HL-60 (cell line): ENCODE data around the gene BGN.

ENCODE experiments used
- DNase-seq, 2 experiments: peaks; one replicate each; pipeline ENCODE4 v3.0.0-alpha.2; 2010 to 2020; ENCODE audit warnings: low read depth in 1 of 2, low spot score in 1 of 2
- H3K27ac ChIP-seq: fragments of 250-450 bp; sonication (Bioruptor Pico); replicated peaks from 2 replicates; pipeline ENCODE4 v1.5.1; 2020; ENCODE audit warnings: mild to moderate bottlenecking, moderate library complexity
- H3K27me3 ChIP-seq: fragments of 250-450 bp; sonication (Bioruptor Pico); 2 replicates; pipeline ENCODE4 v1.5.1; 2021; ENCODE audit warnings: mild to moderate bottlenecking, moderate library complexity; ENCODE audit not compliant: insufficient read depth, poor library complexity, severe bottlenecking
- H3K4me3 ChIP-seq: replicated peaks from 2 replicates; pipeline ENCODE4 v1.5.1; 2011; ENCODE audit warnings: mild to moderate bottlenecking, control low read depth, low read length; ENCODE audit not compliant: insufficient read depth
- GABPA ChIP-seq: IDR thresholded peaks from 2 replicates; pipeline ENCODE4 v1.6.1; 2012; ENCODE audit warnings: low read depth
- POLR2AphosphoS5 ChIP-seq: IDR thresholded peaks from 2 replicates; pipeline ENCODE4 v1.6.1; 2012; ENCODE audit warnings: low read depth
- SPI1 ChIP-seq: IDR thresholded peaks from 2 replicates; pipeline ENCODE4 v1.6.1; 2012; ENCODE audit warnings: low read depth, mild to moderate bottlenecking, borderline replicate concordance
- TF ChIP-seq, protein P1 (sequence below): IDR thresholded peaks from one replicate; pipeline ENCODE4 v1.5.1; 2011; ENCODE audit warnings: low read length, control low read depth, inconsistent platforms; ENCODE audit not compliant: insufficient read depth
- TF ChIP-seq, protein P2 (sequence below): IDR thresholded peaks from 2 replicates; pipeline ENCODE4 v1.6.1; 2012; ENCODE audit warnings: low read depth; ENCODE audit not compliant: insufficient replicate concordance

Gene BGN

DNA sequence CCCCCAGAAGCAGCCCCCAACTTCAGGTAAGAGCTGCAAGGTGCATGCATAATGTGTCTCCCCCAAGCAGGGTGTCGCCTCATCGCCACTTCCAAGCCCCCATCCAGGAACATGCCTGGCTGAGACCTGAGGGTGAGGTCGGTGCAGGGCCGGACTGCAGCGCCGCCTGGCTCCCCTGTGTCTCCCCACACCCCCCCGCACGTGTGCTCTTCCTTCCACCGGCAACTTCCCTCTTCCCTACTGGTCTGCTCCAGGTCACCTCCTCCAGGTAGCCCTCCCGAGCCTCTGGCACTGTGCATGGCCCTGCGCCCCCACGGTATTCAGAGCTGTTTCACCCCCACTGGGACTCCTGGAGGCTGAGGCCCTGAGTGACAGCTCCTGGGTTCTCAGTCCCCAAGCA lies 2.2 kb upstream of the BGN start:
- no peak for DNase-seq
- no peak for TF ChIP-seq POLR2AphosphoS5
- no peak for TF ChIP-seq GABPA
- TF ChIP-seq SPI1: no peak
- TF ChIP-seq, protein P1, sequence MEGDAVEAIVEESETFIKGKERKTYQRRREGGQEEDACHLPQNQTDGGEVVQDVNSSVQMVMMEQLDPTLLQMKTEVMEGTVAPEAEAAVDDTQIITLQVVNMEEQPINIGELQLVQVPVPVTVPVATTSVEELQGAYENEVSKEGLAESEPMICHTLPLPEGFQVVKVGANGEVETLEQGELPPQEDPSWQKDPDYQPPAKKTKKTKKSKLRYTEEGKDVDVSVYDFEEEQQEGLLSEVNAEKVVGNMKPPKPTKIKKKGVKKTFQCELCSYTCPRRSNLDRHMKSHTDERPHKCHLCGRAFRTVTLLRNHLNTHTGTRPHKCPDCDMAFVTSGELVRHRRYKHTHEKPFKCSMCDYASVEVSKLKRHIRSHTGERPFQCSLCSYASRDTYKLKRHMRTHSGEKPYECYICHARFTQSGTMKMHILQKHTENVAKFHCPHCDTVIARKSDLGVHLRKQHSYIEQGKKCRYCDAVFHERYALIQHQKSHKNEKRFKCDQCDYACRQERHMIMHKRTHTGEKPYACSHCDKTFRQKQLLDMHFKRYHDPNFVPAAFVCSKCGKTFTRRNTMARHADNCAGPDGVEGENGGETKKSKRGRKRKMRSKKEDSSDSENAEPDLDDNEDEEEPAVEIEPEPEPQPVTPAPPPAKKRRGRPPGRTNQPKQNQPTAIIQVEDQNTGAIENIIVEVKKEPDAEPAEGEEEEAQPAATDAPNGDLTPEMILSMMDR: no peak
- TF ChIP-seq, protein P2, sequence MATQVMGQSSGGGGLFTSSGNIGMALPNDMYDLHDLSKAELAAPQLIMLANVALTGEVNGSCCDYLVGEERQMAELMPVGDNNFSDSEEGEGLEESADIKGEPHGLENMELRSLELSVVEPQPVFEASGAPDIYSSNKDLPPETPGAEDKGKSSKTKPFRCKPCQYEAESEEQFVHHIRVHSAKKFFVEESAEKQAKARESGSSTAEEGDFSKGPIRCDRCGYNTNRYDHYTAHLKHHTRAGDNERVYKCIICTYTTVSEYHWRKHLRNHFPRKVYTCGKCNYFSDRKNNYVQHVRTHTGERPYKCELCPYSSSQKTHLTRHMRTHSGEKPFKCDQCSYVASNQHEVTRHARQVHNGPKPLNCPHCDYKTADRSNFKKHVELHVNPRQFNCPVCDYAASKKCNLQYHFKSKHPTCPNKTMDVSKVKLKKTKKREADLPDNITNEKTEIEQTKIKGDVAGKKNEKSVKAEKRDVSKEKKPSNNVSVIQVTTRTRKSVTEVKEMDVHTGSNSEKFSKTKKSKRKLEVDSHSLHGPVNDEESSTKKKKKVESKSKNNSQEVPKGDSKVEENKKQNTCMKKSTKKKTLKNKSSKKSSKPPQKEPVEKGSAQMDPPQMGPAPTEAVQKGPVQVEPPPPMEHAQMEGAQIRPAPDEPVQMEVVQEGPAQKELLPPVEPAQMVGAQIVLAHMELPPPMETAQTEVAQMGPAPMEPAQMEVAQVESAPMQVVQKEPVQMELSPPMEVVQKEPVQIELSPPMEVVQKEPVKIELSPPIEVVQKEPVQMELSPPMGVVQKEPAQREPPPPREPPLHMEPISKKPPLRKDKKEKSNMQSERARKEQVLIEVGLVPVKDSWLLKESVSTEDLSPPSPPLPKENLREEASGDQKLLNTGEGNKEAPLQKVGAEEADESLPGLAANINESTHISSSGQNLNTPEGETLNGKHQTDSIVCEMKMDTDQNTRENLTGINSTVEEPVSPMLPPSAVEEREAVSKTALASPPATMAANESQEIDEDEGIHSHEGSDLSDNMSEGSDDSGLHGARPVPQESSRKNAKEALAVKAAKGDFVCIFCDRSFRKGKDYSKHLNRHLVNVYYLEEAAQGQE: no peak
- no peak overlapping the region for H3K4me3 ChIP-seq
- H3K27ac ChIP-seq: no peak overlapping the region
- no peaks in the 10 kb centered on the region for H3K27me3 ChIP-seq

DNA sequence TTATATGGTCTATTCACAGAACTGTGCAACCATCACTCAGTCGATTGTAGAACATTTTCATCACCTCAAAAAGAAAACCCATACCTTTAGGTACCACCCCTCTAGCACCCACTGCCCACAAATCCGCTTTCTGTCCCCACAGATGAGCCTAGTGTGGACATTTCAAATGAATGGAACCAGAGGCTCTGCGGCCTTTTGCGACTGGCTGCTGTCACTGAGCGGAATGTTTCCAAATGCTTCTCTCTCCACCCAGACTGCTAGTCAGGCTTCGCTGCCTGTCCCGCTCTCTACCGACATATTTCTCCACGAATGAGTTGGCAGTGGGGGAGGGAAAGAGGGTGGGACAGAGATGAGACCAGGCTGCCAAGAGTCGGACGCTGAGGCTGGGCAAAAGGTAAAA lies 1.7 kb upstream of the BGN start:
- DNase-seq: no peak
- no peaks in the 10 kb centered on the region for H3K27me3 ChIP-seq
- H3K4me3 ChIP-seq: no peak overlapping the region
- TF ChIP-seq GABPA: no peak
- no peak for TF ChIP-seq POLR2AphosphoS5
- TF ChIP-seq SPI1: no peak
- TF ChIP-seq, protein P2: no peak
- TF ChIP-seq, protein P1: no peak
- no peak overlapping the region for H3K27ac ChIP-seq

DNA sequence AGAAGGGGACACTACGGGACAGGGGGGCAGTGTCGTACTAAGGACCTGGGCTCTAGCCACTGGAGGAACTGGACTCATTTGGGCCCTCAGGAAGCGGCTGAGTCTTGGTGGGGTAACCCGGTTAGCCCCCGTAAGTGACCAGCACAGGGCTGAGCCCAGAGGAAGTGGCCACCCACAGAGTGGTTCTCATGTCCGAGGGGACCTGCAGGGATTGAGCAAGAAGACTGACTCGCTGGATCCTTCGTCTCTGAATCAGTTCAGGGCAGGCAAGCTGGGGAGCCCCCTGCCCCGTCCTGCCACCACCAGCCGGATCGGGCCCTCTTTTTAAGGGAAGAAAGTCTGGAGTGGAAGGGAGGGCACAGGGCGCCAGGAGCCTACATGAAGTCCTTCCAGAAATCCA lies 719 bp upstream of the BGN start:
- Histone ChIP-seq H3K27ac (no peak overlapping the region), H3K27me3 (no peaks in the 10 kb centered on the region), H3K4me3 (no peak overlapping the region)

More for the DNA sequence above, 719 bp upstream of the BGN start:
- no peak for DNase-seq
- TF ChIP-seq POLR2AphosphoS5 (no peak), GABPA (no peak), SPI1 (no peak)
- TF ChIP-seq, protein P2: no peak
- TF ChIP-seq, protein P1: no peak
